Measurements from ENCODE around the gene DNAJC5G. TPM values are rescaled to one million over a fixed set of nuclear protein-coding genes. Genes with fewer than 3 reads are reported as not detected.
"Not testable (repeated sequence)": the region's sequence is repeated elsewhere in the genome, so short reads cannot be mapped to it uniquely, and the experiment has no call there.

Gene DNAJC5G
- total RNA-seq, 1 experiment from 2014 or later: not detected

GRCh38 chr2:27316655-27317412, 41.6 kb downstream of the DNAJC5G start:
- CTCF ChIA-PET: no interaction called here
- BruUV-seq (replicated peaks): no TSS peak

DNA sequence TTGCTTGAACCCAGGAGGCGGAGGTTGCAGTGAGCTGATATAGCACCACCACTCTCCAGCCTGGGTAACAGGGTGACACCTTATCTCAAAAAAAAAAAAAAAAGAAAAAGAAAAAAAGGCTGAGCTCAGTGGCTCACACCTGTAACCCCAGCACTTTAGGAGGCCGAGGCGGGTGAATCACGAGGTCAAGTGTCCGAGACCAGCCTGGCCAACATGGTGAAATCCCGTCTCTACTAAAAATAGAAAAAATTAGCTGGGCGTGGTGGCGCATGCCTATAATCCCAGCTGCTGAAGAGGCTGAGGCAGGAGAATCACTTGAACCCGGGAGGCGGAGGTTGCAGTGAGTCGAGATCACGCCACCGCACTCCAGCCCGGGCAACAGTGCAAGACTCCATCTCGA, 44.6 kb downstream of the DNAJC5G start:
- peaks cover 34% of the 10 kb centered on the region; the same call in 1 of the 2 replicates for H3F3A ChIP-seq (ENCODE audit: insufficient read depth, low read depth)
- BruUV-seq (replicated peaks); DNase-seq; CTCF ChIA-PET; H3K27me3 ChIP-seq (ENCODE audit: insufficient read depth, low read depth); H3K4me3 ChIP-seq; H3K9me2 ChIP-seq (ENCODE audit: insufficient read depth); H3K36me3 ChIP-seq (ENCODE audit: low read depth); H3K27ac ChIP-seq; H4K20me1 ChIP-seq (ENCODE audit: insufficient read depth); H2AFZ ChIP-seq; H3K9me3 ChIP-seq (ENCODE audit: insufficient read depth, low read depth); H3K4me2 ChIP-seq: not testable (repeated sequence)
- intact Hi-C loops (cut with micrococcal nuclease; ENCODE audit: unreplicated experiment): loop anchor here (5.0 to 10.0 kb wide), 2 partner anchors 105 to 307 kb away; partner anchors contain the start of genes ATRAID, CAD, CCDC121 and GPN1
- peaks cover 28% of the 10 kb centered on the region for H3K4me1 ChIP-seq (replicated peaks; ENCODE audit: insufficient read depth)
- peaks cover 23% of the 10 kb centered on the region for H3K79me2 ChIP-seq (ENCODE audit: low read depth)
- POLR2A ChIA-PET (ENCODE audit: unreplicated experiment): interaction anchor here (0.6 kb wide), 1 partner anchor 303 kb away, joined by 11 read pairs; no protein-coding TSS in a partner anchor

More at GRCh38 chr2:27316655-27317412, 41.6 kb downstream of the DNAJC5G start:
- Histone ChIP-seq H3K9me3 (ENCODE audit: insufficient read depth, low read depth) (no peaks in the 10 kb centered on the region), H3K9me2 (ENCODE audit: insufficient read depth) (no peaks in the 10 kb centered on the region), H3K36me3 (ENCODE audit: low read depth) (no peaks in the 10 kb centered on the region), H3K79me2 (ENCODE audit: low read depth) (peaks cover 5% of the 10 kb centered on the region; the same call in 1 of the 2 replicates), H3K4me2 (no peak overlapping the region), H4K20me1 (ENCODE audit: insufficient read depth) (no peaks in the 10 kb centered on the region), H3K27me3 (ENCODE audit: insufficient read depth, low read depth) (no peaks in the 10 kb centered on the region), H3F3A (ENCODE audit: insufficient read depth, low read depth) (peaks cover 12% of the 10 kb centered on the region; the same call in 1 of the 2 replicates), H2AFZ (no peak overlapping the region), H3K4me3 (no peak overlapping the region), H3K27ac (no peak overlapping the region), H3K4me1 (replicated peaks; ENCODE audit: insufficient read depth) (peaks cover 14% of the 10 kb centered on the region)
- intact Hi-C loops (cut with micrococcal nuclease; ENCODE audit: unreplicated experiment): no loop called here
- DNase-seq: no peak
- POLR2A ChIA-PET (ENCODE audit: unreplicated experiment): interaction anchor here (0.6 kb wide), 1 partner anchor 46 kb away, joined by 4 read pairs; no protein-coding TSS in a partner anchor
- no peak for TF ChIP-seq EZH2 (IDR thresholded peaks at IDR 0.05; ENCODE audit: low read depth)
- TF ChIP-seq CTCF (conservative IDR thresholded peaks at IDR 0.05): no peak

DNA sequence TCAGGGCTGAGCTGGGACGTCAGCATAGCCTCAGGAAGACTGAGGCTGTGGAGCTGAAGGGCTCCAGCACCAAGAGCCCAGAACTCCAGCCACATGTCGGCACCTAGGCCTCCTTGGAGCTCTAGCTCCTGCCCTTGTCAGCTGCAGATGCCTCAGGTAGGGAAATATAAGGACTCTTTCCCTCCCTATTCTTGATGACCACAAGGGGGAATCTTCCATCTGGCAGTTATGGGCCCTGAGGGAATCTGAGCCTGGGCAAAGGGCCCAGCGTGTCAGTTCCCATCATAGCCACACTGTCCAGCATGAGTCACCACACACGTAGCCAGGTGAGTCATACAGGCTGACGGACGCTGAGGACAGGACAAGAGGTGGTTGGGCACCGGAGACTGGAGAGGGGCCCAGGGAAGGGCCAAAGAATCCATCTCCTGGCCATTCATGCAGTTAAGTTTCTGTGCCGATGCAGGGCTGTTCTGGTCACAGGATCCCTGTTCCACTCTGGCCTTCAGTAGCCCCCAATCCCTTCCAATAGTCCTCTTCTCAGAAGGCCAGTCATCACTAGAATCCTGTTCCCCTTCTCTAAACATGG, 45.8 kb downstream of the DNAJC5G start:
- intact Hi-C loops (cut with micrococcal nuclease; ENCODE audit: unreplicated experiment): loop anchor here (1.0 to 10.0 kb wide), 5 partner anchors 28 to 306 kb away; partner anchors contain the start of genes ATRAID, CAD, CCDC121 and EIF2B4
- peak; percentile 94 to 98 for DNase-seq
- no peaks in the 10 kb centered on the region for H3K9me3 ChIP-seq (ENCODE audit: insufficient read depth, low read depth)
- CTCF ChIA-PET: no interaction called here
- TF ChIP-seq CTCF (conservative IDR thresholded peaks at IDR 0.05) (peak; percentile 67), EZH2 (IDR thresholded peaks at IDR 0.05; ENCODE audit: low read depth) (no peak)
- no peaks in the 10 kb centered on the region for H3K27me3 ChIP-seq (ENCODE audit: insufficient read depth, low read depth)
- peak overlapping the region; percentile 99 for H3K4me2 ChIP-seq
- H3F3A ChIP-seq (ENCODE audit: insufficient read depth, low read depth): peaks cover 45% of the 10 kb centered on the region; the same call in 1 of the 2 replicates
- peaks cover 23% of the 10 kb centered on the region for H3K79me2 ChIP-seq (ENCODE audit: low read depth)
- H3K27ac ChIP-seq: peak overlapping the region; percentile 69
- peak overlapping the region; percentile 82; the same call in 1 of the 2 replicates for H3K4me3 ChIP-seq
- POLR2A ChIA-PET (ENCODE audit: unreplicated experiment): no interaction called here
- H3K9me2 ChIP-seq (ENCODE audit: insufficient read depth): no peaks in the 10 kb centered on the region
- BruUV-seq (replicated peaks): no TSS peak
- no peaks in the 10 kb centered on the region for H3K36me3 ChIP-seq (ENCODE audit: low read depth)
- no peaks in the 10 kb centered on the region for H4K20me1 ChIP-seq (ENCODE audit: insufficient read depth)
- no peak overlapping the region for H2AFZ ChIP-seq
- H3K4me1 ChIP-seq (replicated peaks; ENCODE audit: insufficient read depth): peaks cover 28% of the 10 kb centered on the region
